Hepatocyte (in vitro differentiated cells): ENCODE data around the gene MCF2L2. TPM values are rescaled to one million over a fixed set of nuclear protein-coding genes. Genes with fewer than 3 reads are reported as not detected.

Experiments
- DNase-seq: peaks from one replicate; pipeline ENCODE4 v3.0.0-alpha.2; 2016; ENCODE audit warnings: low spot score
- H2AFZ ChIP-seq: fragments of 200-600 bp; sonication (generic); 2 replicates; pipeline ENCODE4 v1.6.0; 2016; ENCODE audit warnings: antibody characterized with exemption, mild to moderate bottlenecking
- H3K27ac ChIP-seq: fragments of 200-600 bp; sonication (generic); 2 replicates; pipeline ENCODE4 v1.5.1; 2016; ENCODE audit warnings: mild to moderate bottlenecking
- H3K27me3 ChIP-seq: fragments of 200-600 bp; sonication (generic); 2 replicates; pipeline ENCODE4 v1.6.1; 2016
- H3K36me3 ChIP-seq: fragments of 200-600 bp; sonication (generic); replicated peaks from 2 replicates; pipeline ENCODE4 v1.5.1; 2016; ENCODE audit warnings: low read depth; ENCODE audit not compliant: insufficient read depth
- H3K4me1 ChIP-seq: fragments of 200-600 bp; sonication (generic); 2 replicates; pipeline ENCODE4 v1.5.1; 2016; ENCODE audit warnings: mild to moderate bottlenecking, moderate library complexity; ENCODE audit not compliant: insufficient read depth
- H3K4me2 ChIP-seq: fragments of 200-600 bp; sonication (generic); 2 replicates; pipeline ENCODE4 v1.6.0; 2016
- H3K4me3 ChIP-seq: fragments of 200-600 bp; sonication (generic); 2 replicates; pipeline ENCODE4 v1.5.1; 2016; ENCODE audit warnings: mild to moderate bottlenecking
- H3K79me2 ChIP-seq: fragments of 200-600 bp; sonication (generic); 2 replicates; pipeline ENCODE4 v1.6.0; 2017; ENCODE audit warnings: mild to moderate bottlenecking
- H3K9me2 ChIP-seq: fragments of 200-600 bp; sonication (generic); replicated peaks from 2 replicates; pipeline ENCODE4 v1.6.0; 2017; ENCODE audit warnings: mild to moderate bottlenecking; ENCODE audit not compliant: insufficient read depth
- H3K9me3 ChIP-seq: fragments of 200-600 bp; sonication (generic); 2 replicates; pipeline ENCODE4 v1.5.1; 2016; ENCODE audit warnings: low read depth, mild to moderate bottlenecking
- H4K20me1 ChIP-seq: fragments of 200-600 bp; sonication (generic); 2 replicates; pipeline ENCODE4 v1.6.0; 2016; ENCODE audit warnings: mild to moderate bottlenecking; ENCODE audit not compliant: insufficient read depth, poor library complexity, severe bottlenecking
- EZH2 ChIP-seq: fragments of 200-600 bp; sonication (generic); IDR thresholded peaks from 2 replicates; pipeline ENCODE4 v1.6.1; 2016; ENCODE audit warnings: antibody characterized with exemption, mild to moderate bottlenecking, borderline replicate concordance
- EZH2phosphoT487 ChIP-seq: fragments of 200-600 bp; sonication (generic); IDR thresholded peaks from one replicate; pipeline ENCODE4 v1.6.1; 2018; ENCODE audit warnings: antibody characterized with exemption, mild to moderate bottlenecking, low read depth, moderate library complexity; ENCODE audit not compliant: unreplicated experiment, severe bottlenecking
- WGBS: methylation state at CpG from one replicate; pipeline ENCODE4 v1.1.6; 2016; ENCODE audit warnings: low lambda C conversion rate; ENCODE audit errors: missing lambda C conversion rate; 5-methylcytosine and 5-hydroxymethylcytosine counted together
- polyA plus RNA-seq: library from polyadenylated mRNA; unstranded; fragments of >200 nt; fragmentation: Nextera tagmentation; extraction: Ambion mirVana; gene quantifications from 2 replicates; pipeline ENCODE4 v1.2.1, GENCODE V29; 2016
- total RNA-seq: library from RNA; depleted of rRNA; stranded (reverse); fragments of >200 nt; gene quantifications from 2 replicates; pipeline ENCODE4 v1.2.3, GENCODE V29; 2014
- TF ChIP-seq, protein P1 (sequence below): fragments of 200-600 bp; sonication (generic); IDR thresholded peaks from 2 replicates; pipeline ENCODE4 v1.5.1; 2016; ENCODE audit warnings: antibody characterized with exemption, mild to moderate bottlenecking; ENCODE audit not compliant: poor library complexity

MCF2L2 gene
- total and polyA plus RNA-seq, 2 experiments from 2014 or later = 0.17 to 0.63 TPM

DNA sequence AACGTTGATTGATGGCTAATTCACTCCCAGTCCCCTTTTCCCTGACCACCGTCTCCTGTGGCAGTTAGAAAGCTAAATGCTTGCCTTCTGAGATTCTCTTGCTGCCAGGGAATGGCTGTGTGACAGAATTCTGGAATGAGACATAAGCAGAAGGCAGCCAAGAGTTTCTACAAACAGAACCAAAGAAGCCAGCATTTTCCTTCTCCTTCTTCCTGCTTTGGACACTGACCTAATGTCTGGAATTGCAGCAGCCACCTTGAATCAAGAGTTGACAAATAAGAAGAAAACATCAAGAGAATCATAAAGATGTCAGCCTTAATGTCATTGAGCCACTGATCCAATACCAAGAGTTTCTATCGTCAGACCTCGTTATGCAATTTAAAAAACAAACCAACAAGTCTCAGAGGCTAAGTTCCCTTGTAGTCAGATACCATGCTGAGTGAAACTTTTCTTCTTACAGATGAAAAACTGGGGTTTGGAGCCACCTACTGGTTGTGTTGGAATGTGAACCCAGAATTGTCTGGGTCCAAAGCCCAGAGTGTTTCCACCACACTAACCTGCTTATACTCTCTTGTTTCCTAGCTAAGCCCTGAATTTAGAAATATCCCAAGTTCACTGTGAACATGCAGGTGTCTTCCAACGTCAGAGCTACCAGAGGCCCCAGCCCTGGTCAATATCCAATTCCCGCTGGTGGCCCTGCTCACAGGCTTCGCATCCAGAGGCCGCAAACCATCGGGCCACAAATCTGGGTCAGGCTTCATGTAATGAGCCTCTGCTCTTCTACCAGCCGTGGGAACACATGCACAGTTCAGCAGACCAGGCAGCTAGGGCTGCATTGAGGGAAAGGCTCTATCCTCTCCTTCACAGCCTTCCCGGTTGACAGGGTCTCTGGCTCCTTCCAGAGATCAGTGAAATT, 42.5 kb downstream of the MCF2L2 start:
- Histone ChIP-seq H3K79me2 (no peaks in the 10 kb centered on the region), H3K27me3 (no peaks in the 10 kb centered on the region), H3K27ac (no peak overlapping the region), H4K20me1 (no peaks in the 10 kb centered on the region), H3K9me2 (no peaks in the 10 kb centered on the region), H3K9me3 (no peaks in the 10 kb centered on the region), H3K4me3 (no peak overlapping the region), H3K4me1 (peaks cover 4% of the 10 kb centered on the region), H3K4me2 (peak overlapping the region; percentile 26), H2AFZ (no peak overlapping the region), H3K36me3 (no peaks in the 10 kb centered on the region)
- TF ChIP-seq EZH2phosphoT487 = no peak
- TF ChIP-seq, protein P1, sequence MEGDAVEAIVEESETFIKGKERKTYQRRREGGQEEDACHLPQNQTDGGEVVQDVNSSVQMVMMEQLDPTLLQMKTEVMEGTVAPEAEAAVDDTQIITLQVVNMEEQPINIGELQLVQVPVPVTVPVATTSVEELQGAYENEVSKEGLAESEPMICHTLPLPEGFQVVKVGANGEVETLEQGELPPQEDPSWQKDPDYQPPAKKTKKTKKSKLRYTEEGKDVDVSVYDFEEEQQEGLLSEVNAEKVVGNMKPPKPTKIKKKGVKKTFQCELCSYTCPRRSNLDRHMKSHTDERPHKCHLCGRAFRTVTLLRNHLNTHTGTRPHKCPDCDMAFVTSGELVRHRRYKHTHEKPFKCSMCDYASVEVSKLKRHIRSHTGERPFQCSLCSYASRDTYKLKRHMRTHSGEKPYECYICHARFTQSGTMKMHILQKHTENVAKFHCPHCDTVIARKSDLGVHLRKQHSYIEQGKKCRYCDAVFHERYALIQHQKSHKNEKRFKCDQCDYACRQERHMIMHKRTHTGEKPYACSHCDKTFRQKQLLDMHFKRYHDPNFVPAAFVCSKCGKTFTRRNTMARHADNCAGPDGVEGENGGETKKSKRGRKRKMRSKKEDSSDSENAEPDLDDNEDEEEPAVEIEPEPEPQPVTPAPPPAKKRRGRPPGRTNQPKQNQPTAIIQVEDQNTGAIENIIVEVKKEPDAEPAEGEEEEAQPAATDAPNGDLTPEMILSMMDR = peak; percentile 87
- peak; percentile 87 for DNase-seq
- 56% methylated on average over 11 of the region's 11 CpGs for WGBS

DNA sequence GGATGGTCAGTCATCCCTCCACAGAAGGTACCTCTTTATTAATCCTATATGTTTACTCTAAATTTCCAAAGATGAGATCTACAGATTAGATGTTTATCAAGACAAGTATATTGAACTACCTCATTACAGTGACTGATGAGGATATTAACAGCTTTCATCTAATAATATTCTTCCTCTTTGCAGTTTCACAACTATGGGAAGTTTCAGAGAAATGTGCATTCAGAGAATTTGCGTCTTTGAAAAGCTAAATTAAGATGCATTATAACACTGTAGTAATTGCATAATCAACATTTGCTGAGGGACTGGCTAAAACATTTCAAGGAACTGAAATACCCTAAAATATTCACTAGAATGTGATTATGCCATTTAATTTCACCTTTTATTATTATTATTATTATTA, 46.7 kb downstream of the MCF2L2 start:
- Histone ChIP-seq H3K4me3 (no peak overlapping the region), H3K79me2 (no peaks in the 10 kb centered on the region), H3K9me2 (no peaks in the 10 kb centered on the region), H3K36me3 (no peaks in the 10 kb centered on the region), H3K4me2 (no peak overlapping the region), H3K27ac (no peak overlapping the region), H3K27me3 (no peaks in the 10 kb centered on the region), H2AFZ (no peak overlapping the region), H4K20me1 (no peaks in the 10 kb centered on the region), H3K4me1 (peaks cover 4% of the 10 kb centered on the region), H3K9me3 (no peaks in the 10 kb centered on the region)
- 86% methylated on average over 1 of the region's 1 CpG for WGBS
- TF ChIP-seq EZH2phosphoT487 = no peak
- TF ChIP-seq, protein P1 = no peak
- TF ChIP-seq EZH2 = no peak
- DNase-seq = no peak

DNA sequence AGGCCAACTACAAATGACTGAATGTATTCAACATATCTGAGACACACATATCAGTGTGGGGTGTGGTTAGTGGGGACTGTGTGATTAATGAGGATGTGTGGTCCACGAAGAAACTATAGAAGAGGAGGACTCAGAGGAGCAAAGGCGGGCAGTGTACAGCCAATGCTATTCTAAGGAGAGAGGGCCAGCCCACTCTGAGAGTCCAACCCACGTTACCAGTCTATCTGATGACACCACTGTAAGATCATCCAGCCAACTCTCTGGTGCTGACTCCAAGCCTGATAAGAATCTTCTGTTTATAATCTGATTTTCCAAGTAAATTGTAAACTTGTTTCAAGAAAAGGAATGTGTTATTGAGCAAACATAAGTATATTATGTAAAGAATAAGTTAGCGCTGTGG, 47.2 kb downstream of the MCF2L2 start:
- H3K27ac ChIP-seq = no peak overlapping the region

More for the DNA sequence above, 47.2 kb downstream of the MCF2L2 start:
- Histone ChIP-seq H3K9me3 (no peaks in the 10 kb centered on the region), H3K79me2 (no peaks in the 10 kb centered on the region), H3K27me3 (no peaks in the 10 kb centered on the region), H3K4me3 (no peak overlapping the region), H4K20me1 (no peaks in the 10 kb centered on the region), H3K4me2 (no peak overlapping the region), H2AFZ (no peak overlapping the region), H3K36me3 (no peaks in the 10 kb centered on the region), H3K9me2 (no peaks in the 10 kb centered on the region), H3K4me1 (peaks cover 4% of the 10 kb centered on the region)
- DNase-seq = no peak
- no peak for TF ChIP-seq EZH2phosphoT487
- TF ChIP-seq, protein P1 = no peak
- TF ChIP-seq EZH2 = no peak
- 81% methylated on average over 4 of the region's 4 CpGs for WGBS
